Smooth muscle cell (in vitro differentiated cells): ENCODE results near the gene LNPEP. TPM values are rescaled to one million over a fixed set of nuclear protein-coding genes. Genes with fewer than 3 reads are reported as not detected.

Source experiments
- DNase-seq: peaks from one replicate; lab custom pipeline; 2025; ENCODE audit not compliant: unreplicated experiment; lab: John Stamatoyannopoulos, UW
- H2AFZ ChIP-seq: fragments of 200-600 bp; sonication (generic); 2 replicates; pipeline ENCODE4 v1.6.0; 2016; ENCODE audit warnings: antibody characterized with exemption, low read depth, mild to moderate bottlenecking
- H3F3A ChIP-seq: fragments of 200-600 bp; sonication (generic); 2 replicates; pipeline ENCODE4 v1.6.0; 2017; ENCODE audit warnings: antibody characterized with exemption, low read depth
- H3K27ac ChIP-seq: fragments of 200-600 bp; sonication (generic); 2 replicates; pipeline ENCODE4 v1.5.1; 2016; ENCODE audit warnings: low read depth, mild to moderate bottlenecking
- H3K27me3 ChIP-seq: fragments of 200-600 bp; sonication (generic); 2 replicates; pipeline ENCODE4 v1.6.1; 2016; ENCODE audit warnings: low read depth, mild to moderate bottlenecking
- H3K36me3 ChIP-seq: fragments of 200-600 bp; sonication (generic); 2 replicates; pipeline ENCODE4 v1.5.1; 2016; ENCODE audit warnings: low read depth
- H3K4me1 ChIP-seq: fragments of 200-600 bp; sonication (generic); 2 replicates; pipeline ENCODE4 v1.5.1; 2016; ENCODE audit warnings: low read depth
- H3K4me2 ChIP-seq: fragments of 200-600 bp; sonication (generic); 2 replicates; pipeline ENCODE4 v1.6.0; 2016; ENCODE audit warnings: mild to moderate bottlenecking
- H3K4me3 ChIP-seq: fragments of 200-600 bp; sonication (generic); 2 replicates; pipeline ENCODE4 v1.5.1; 2016; ENCODE audit warnings: mild to moderate bottlenecking
- H3K79me2 ChIP-seq: fragments of 200-600 bp; sonication (generic); 2 replicates; pipeline ENCODE4 v1.6.0; 2016; ENCODE audit warnings: low read depth, mild to moderate bottlenecking
- H3K9ac ChIP-seq: fragments of 200-600 bp; sonication (generic); 2 replicates; pipeline ENCODE4 v1.6.0; 2016; ENCODE audit warnings: low read depth
- H3K9me3 ChIP-seq: fragments of 200-600 bp; sonication (generic); replicated peaks from 2 replicates; pipeline ENCODE4 v1.5.1; 2016; ENCODE audit warnings: low read depth
- H4K20me1 ChIP-seq: fragments of 200-600 bp; sonication (generic); 2 replicates; pipeline ENCODE4 v1.6.0; 2016; ENCODE audit warnings: low read depth
- CTCF ChIP-seq: fragments of 200-600 bp; sonication (generic); IDR thresholded peaks from 2 replicates; pipeline ENCODE4 v1.5.1; 2017; ENCODE audit warnings: borderline replicate concordance, mild to moderate bottlenecking, antibody characterized with exemption; ENCODE audit not compliant: insufficient read depth, poor library complexity, severe bottlenecking
- WGBS: methylation state at CpG from one replicate; pipeline ENCODE4 v1.1.7; 2016; ENCODE audit warnings: low lambda C conversion rate; 5-methylcytosine and 5-hydroxymethylcytosine counted together
- polyA plus RNA-seq: library from polyadenylated mRNA; unstranded; fragments of >200 nt; fragmentation: Nextera tagmentation; extraction: Ambion mirVana; gene quantifications from 2 replicates; pipeline ENCODE4 v1.2.1, GENCODE V29; 2016
- total RNA-seq: library from RNA; depleted of rRNA; stranded (reverse); fragments of >200 nt; gene quantifications from 2 replicates; pipeline ENCODE4 v1.2.3, GENCODE V29; 2014

LNPEP gene
- total and polyA plus RNA-seq, 2 experiments from 2014 or later, result 2.3 to 24.3 TPM

- H3K9me3 ChIP-seq, result no peaks in the 10 kb centered on the region
- H3F3A ChIP-seq, result peaks cover 7% of the 10 kb centered on the region
- no peaks in the 10 kb centered on the region for H3K27me3 ChIP-seq
- peak overlapping the region; percentile 54 for H3K27ac ChIP-seq
- under 1% methylated on average over 19 of the region's 27 CpGs for WGBS
- H3K4me1 ChIP-seq, result peaks cover 20% of the 10 kb centered on the region
- peaks cover 23% of the 10 kb centered on the region for H4K20me1 ChIP-seq
- no peaks in the 10 kb centered on the region for H3K36me3 ChIP-seq
- peak; percentile 36 for DNase-seq
- TF ChIP-seq CTCF, result no peak
- H3K9ac ChIP-seq, result peak overlapping the region; percentile 60
- H2AFZ ChIP-seq, result peak overlapping the region; percentile 62
- H3K4me2 ChIP-seq, result peak overlapping the region; percentile 86
- H3K4me3 ChIP-seq, result peak overlapping the region; percentile 79
- peaks cover 49% of the 10 kb centered on the region for H3K79me2 ChIP-seq
These were observed 796 bp downstream of the LNPEP start for GRCh38 chr5:96936431-96937320.

GRCh38 chr5:96940586-96940985 is 4.7 kb downstream of the LNPEP start:
- H3K27ac ChIP-seq, result no peak overlapping the region
- 94% methylated on average over 3 of the region's 3 CpGs for WGBS
- no peaks in the 10 kb centered on the region for H3K36me3 ChIP-seq
- H3K4me1 ChIP-seq, result peaks cover 11% of the 10 kb centered on the region
- no peaks in the 10 kb centered on the region for H3K9me3 ChIP-seq
- TF ChIP-seq CTCF, result no peak
- peaks cover 30% of the 10 kb centered on the region for H4K20me1 ChIP-seq
- no peak overlapping the region for H3K4me2 ChIP-seq
- DNase-seq, result no peak
- H3K79me2 ChIP-seq, result peaks cover 76% of the 10 kb centered on the region
- no peak overlapping the region for H3K4me3 ChIP-seq
- H2AFZ ChIP-seq, result no peak overlapping the region
- H3F3A ChIP-seq, result no peaks in the 10 kb centered on the region
- no peak overlapping the region for H3K9ac ChIP-seq
- H3K27me3 ChIP-seq, result no peaks in the 10 kb centered on the region

GRCh38 chr5:96941140-96941539 is 5.3 kb downstream of the LNPEP start:
- Histone ChIP-seq H3K9ac (no peak overlapping the region), H3K4me2 (no peak overlapping the region), H3K36me3 (no peaks in the 10 kb centered on the region), H3K9me3 (no peaks in the 10 kb centered on the region), H3K4me3 (no peak overlapping the region), H3K27me3 (no peaks in the 10 kb centered on the region), H3K4me1 (peaks cover 11% of the 10 kb centered on the region), H3K79me2 (peaks cover 82% of the 10 kb centered on the region), H2AFZ (no peak overlapping the region), H3F3A (no peaks in the 10 kb centered on the region), H4K20me1 (peaks cover 32% of the 10 kb centered on the region), H3K27ac (no peak overlapping the region)
- no peak for DNase-seq
- no peak for TF ChIP-seq CTCF
- WGBS, result 93% methylated on average over 4 of the region's 4 CpGs

GRCh38 chr5:96942078-96942477 is 6.2 kb downstream of the LNPEP start:
- H3K9ac ChIP-seq, result no peak overlapping the region
- H3K27me3 ChIP-seq, result no peaks in the 10 kb centered on the region
- H3K36me3 ChIP-seq, result no peaks in the 10 kb centered on the region
- no peak for TF ChIP-seq CTCF
- peaks cover 39% of the 10 kb centered on the region for H4K20me1 ChIP-seq
- H3K4me2 ChIP-seq, result no peak overlapping the region
- H3K4me3 ChIP-seq, result no peak overlapping the region
- H2AFZ ChIP-seq, result no peak overlapping the region
- H3K27ac ChIP-seq, result peak overlapping the region; percentile 47
- H3K4me1 ChIP-seq, result peaks cover 9% of the 10 kb centered on the region
- 85% methylated on average over 9 of the region's 9 CpGs for WGBS
- peaks cover 88% of the 10 kb centered on the region for H3K79me2 ChIP-seq
- H3F3A ChIP-seq, result no peaks in the 10 kb centered on the region
- no peaks in the 10 kb centered on the region for H3K9me3 ChIP-seq
- DNase-seq, result no peak
